H7 (cell line): Measurements from ENCODE around the gene PYROXD2. TPM values are rescaled to one million over a fixed set of nuclear protein-coding genes. Genes with fewer than 3 reads are reported as not detected.
"Not testable (repeated sequence)": the region's sequence is repeated elsewhere in the genome, so short reads cannot be mapped to it uniquely, and the experiment has no call there.

ENCODE experiments used
- DNase-seq: peaks from one replicate; pipeline ENCODE4 v3.0.0; 2012
- H3K27me3 ChIP-seq: 2 replicates; pipeline ENCODE4 v1.6.0; 2011; ENCODE audit warnings: mild to moderate bottlenecking, low read length; ENCODE audit not compliant: control insufficient read depth, insufficient read depth
- H3K36me3 ChIP-seq: replicated peaks from 2 replicates; pipeline ENCODE4 v1.5.1; 2011; ENCODE audit warnings: low read length; ENCODE audit not compliant: control insufficient read depth, insufficient read depth
- H3K4me3 ChIP-seq: 2 replicates; pipeline ENCODE4 v1.5.1; 2011; ENCODE audit warnings: low read depth, mild to moderate bottlenecking, control low read depth, low read length, moderate library complexity; ENCODE audit not compliant: insufficient read depth
- total RNA-seq: library from RNA; depleted of rRNA; stranded (reverse); fragments of >200 nt; shearing (Covaris generic); gene quantifications from 2 replicates; pipeline ENCODE4 v1.2.3, GENCODE V29; 2014

PYROXD2 gene
- total RNA-seq, 1 experiment from 2014 or later: 9.5 TPM

GRCh38 chr10:98397089-98397600, 17.8 kb downstream of the PYROXD2 start:
- Histone ChIP-seq H3K27me3 (no peaks in the 10 kb centered on the region), H3K4me3 (no peak overlapping the region), H3K36me3 (no peaks in the 10 kb centered on the region)
- DNase-seq: no peak

DNA sequence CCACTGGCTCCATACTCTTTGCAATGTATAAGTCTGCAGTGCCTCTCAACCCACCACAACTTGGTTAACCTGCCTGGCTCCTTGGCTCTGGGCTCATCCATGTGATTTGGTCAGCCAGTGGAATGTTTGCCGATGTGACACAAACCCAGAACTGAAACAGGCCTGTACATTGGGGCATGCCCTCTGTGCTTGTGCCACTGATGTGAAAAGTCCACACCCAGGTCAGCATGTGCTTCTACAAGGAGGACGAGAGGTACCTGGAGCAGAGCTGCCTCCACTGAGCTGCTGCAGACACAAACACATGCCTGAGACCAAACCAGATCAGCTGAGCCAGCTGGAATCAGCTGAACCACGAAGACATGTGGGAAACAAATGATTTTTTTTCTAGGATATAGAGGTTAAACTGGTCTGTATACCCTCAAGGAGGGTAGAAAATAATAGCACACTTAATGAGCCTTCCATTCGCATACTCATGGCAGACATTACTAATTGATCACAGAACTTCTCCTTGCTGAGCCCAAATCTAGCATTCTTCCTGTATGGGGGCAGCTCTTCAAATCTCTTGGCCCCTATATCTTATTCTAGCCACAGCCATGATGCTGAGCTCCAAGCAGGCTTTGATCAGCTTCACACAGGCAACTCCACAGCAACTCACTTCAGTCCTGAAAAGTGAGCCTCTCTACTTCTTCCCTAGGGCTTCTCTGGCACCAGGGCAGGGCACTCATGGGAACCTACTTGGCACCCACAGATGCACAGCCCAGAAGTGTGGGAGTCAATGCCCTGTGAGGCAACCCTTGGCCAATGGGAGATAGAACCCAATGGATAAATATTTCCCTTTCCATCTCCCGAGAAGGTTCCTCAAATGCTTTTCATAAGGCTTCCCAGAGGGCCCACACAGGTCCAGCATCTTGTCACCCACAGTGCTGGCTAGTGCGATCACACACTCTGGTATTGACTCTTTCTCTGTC, 18.6 kb downstream of the PYROXD2 start:
- H3K27me3 ChIP-seq: no peaks in the 10 kb centered on the region
- no peaks in the 10 kb centered on the region for H3K36me3 ChIP-seq
- H3K4me3 ChIP-seq: no peak overlapping the region
- DNase-seq: no peak

DNA sequence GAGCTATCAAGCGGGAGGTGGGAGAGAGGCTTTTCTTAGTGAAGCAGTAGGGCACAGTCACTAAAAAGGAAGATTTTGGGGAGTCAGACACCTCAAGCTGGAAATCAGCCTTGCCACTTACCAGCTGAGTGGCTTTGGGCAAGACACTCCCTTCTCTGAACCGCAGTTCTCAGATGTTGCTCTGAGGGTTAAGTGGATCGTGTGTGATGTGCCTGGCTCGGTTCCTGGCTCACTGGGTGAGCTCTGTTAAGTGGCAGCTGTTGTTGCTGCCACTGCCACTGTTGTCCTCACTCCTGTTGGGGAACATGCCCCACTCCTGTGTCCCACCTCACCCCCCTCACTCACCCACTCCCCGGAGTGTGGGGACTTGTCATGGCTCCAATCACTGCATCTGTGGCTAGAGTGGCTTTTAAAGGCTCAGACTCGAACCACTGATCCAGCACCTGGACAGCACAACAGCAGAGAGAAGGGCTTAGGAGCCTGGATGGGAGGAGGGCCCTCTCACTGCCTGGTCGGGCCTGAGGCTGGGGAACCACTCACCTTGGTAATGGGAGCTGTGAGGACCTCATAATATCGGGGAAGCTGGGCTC, 20.0 kb downstream of the PYROXD2 start:
- no peak for DNase-seq
- no peaks in the 10 kb centered on the region for H3K27me3 ChIP-seq

DNA sequence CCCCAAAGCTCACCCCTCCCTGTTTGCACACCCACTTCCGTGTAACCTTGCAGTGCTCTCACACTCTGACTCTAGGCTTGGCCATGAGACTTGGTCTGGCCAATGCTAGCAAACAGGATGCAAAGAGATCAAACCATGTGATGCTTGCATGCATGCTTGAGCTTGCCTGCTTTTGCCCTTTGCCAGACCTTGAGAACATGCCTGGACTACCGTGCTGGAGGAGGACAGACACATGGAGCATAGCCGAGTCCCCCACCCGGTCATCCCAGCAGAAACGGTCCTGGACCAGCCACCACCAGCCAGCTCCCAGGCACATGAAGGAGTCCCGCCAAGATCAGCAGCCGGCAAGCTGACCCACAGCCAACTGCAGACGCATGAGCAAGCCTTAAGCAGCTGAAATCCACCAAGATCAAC, 23.4 kb downstream of the PYROXD2 start:
- Histone ChIP-seq H3K36me3 (no peaks in the 10 kb centered on the region; the same call in 1 of the 2 replicates), H3K27me3 (no peaks in the 10 kb centered on the region), H3K4me3 (no peak overlapping the region)
- DNase-seq: no peak

More for the DNA sequence above, 20.0 kb downstream of the PYROXD2 start:
- no peak overlapping the region for H3K4me3 ChIP-seq
- no peaks in the 10 kb centered on the region for H3K36me3 ChIP-seq

DNA sequence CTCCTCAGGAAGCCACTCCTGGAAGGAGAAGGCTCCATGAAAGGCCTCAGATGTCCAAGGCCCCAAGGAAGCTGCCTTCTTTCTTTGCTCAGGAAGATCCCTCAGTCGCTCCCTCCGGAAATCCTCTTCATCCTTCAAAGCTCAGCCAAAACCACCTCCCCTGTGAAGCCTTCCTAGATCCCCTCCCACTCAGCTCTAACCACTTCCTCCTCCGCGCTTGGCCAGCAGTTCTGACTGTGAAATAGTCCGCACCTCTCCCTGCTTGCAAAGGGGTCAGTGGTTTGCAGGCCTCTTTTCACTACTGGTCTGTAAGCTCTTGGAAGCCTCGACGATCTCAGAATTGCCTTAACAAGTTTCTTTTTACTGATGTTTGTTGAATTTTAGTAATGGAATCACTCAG, 23.9 kb downstream of the PYROXD2 start:
- DNase-seq: no peak
- Histone ChIP-seq H3K36me3 (no peaks in the 10 kb centered on the region; the same call in 1 of the 2 replicates), H3K4me3 (no peak overlapping the region)

GRCh38 chr10:98390406-98390805, 24.6 kb downstream of the PYROXD2 start:
- DNase-seq: no peak
- H3K27me3 ChIP-seq: no peaks in the 10 kb centered on the region
- H3K36me3 ChIP-seq: no peaks in the 10 kb centered on the region; the same call in 1 of the 2 replicates
- H3K4me3 ChIP-seq: no peak overlapping the region

More for the DNA sequence above, 23.9 kb downstream of the PYROXD2 start:
- H3K27me3 ChIP-seq: no peaks in the 10 kb centered on the region

DNA sequence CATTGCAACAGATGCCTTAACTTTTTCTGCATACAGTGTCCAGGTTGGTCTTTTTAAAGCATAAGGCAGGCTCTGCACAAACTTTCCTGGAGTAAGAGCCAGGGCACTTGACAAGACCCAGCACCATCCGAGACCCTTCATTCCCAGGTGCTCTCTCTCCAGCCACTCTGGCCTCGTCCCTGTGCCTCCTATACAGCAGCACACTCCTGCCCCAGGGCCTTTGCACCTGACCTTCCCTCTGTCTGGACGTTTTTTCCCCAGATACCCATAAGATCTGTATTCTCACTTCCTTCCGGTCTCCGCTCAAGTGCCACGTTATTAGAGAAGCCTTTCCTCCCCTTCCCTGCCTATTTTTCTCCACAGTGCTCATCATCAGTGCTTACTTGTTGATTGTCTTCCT, 25.6 kb downstream of the PYROXD2 start:
- Histone ChIP-seq H3K27me3 (no peaks in the 10 kb centered on the region), H3K4me3 (no peak overlapping the region), H3K36me3 (no peaks in the 10 kb centered on the region; the same call in 1 of the 2 replicates)
- no peak for DNase-seq

DNA sequence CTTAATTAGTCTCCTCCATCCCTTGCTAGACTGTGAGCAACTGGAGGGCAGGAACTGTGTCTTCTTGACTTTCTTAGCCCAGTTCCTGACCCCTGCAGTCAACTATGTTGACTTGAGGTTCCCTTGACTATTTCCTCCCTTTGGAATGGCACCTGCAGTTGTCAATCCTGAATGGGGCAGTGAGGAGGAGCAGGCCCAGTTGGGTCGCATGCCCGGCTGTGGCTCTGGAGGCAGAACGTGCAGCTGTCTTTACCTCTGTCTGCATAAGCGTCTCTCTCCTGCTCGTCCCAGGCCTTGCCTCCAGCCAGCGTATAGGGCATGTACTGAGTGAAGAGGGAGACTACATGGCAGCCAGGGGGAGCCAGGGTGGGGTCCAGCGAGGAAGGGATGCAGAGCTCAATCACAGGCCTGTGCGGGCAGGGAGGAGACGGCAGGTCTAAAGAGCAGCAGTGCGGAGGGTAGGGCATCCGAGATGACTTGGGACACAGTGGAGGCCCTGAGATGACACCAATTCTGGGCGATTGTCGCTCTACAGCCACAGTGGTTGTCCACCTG, 26.8 kb downstream of the PYROXD2 start:
- H3K27me3 ChIP-seq: no peaks in the 10 kb centered on the region
- DNase-seq: peak; percentile 74
- H3K36me3 ChIP-seq: no peaks in the 10 kb centered on the region; the same call in 1 of the 2 replicates
- H3K4me3 ChIP-seq: no peak overlapping the region

DNA sequence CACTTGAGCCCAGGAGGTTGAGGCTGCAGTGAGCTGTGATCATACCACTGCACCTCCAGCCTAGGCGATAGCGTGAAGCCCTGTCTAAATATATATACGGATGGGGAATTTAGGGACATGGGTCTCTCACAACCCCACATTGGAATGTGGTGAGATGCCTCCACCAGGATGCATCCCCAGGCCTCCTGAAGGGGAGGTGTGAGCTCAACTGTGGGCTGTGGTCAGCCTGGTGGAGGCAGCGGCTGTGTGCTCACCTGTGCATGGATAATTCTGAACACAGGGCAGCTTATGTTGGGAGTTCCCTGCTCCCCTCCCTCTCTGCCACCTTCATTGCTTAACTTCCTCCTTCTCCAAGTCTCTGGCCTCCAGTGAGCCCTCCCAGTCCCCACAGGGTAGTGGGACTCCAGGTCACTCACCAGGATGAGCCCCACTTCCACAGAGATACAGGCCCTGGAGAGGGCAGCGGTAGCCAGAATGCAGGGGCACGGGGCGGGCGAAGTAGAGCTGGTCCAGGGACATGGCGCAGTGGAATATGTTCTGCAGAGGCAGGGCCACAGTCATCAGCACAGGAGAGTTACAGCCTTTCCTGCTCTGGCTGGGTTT, 30.4 kb downstream of the PYROXD2 start:
- H3K27me3 ChIP-seq: no peaks in the 10 kb centered on the region
- DNase-seq: no peak
- H3K4me3 ChIP-seq: no peak overlapping the region
- H3K36me3 ChIP-seq: no peaks in the 10 kb centered on the region; the same call in 1 of the 2 replicates

GRCh38 chr10:98383869-98384268, 31.1 kb downstream of the PYROXD2 start:
- no peak overlapping the region for H3K4me3 ChIP-seq
- H3K27me3 ChIP-seq: no peaks in the 10 kb centered on the region
- no peak for DNase-seq
- no peaks in the 10 kb centered on the region; the same call in 1 of the 2 replicates for H3K36me3 ChIP-seq

DNA sequence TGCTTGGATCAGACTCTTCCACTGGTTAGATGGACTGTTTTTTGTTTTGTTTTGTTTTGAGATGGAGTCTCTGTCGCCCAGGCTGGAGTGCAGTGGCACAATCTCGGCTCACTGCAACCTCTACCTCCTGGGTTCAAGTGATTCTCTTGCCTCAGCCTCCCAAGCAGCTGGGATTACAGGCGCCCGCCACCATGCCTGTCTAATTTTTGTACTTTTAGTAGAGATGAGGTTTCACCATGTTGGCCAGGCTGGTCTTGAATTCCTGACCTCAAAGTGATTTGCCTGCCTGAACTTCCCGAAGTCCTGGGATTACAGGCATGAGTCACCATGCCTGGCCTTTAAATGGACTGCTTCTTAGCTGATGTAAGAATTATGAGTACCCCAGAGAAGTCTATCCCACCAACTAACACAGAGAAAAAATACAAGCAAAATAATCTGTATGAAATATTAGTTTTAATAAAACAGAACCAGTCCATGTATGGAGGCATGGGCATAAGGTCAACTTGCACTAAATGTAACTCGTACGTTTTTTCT, 31.8 kb downstream of the PYROXD2 start:
- not testable (repeated sequence) for H3K27me3 ChIP-seq, DNase-seq

GRCh38 chr10:98382691-98383101, 32.3 kb downstream of the PYROXD2 start:
- Histone ChIP-seq H3K27me3 (no peaks in the 10 kb centered on the region), H3K36me3 (no peaks in the 10 kb centered on the region; the same call in 1 of the 2 replicates), H3K4me3 (no peak overlapping the region)
- DNase-seq: no peak

More for the DNA sequence above, 31.8 kb downstream of the PYROXD2 start:
- H3K4me3 ChIP-seq, H3K36me3 ChIP-seq: not testable (repeated sequence)

GRCh38 chr10:98380493-98381339, 34.3 kb downstream of the PYROXD2 start:
- Histone ChIP-seq H3K36me3 (no peaks in the 10 kb centered on the region; the same call in 1 of the 2 replicates), H3K27me3 (no peaks in the 10 kb centered on the region), H3K4me3 (no peak overlapping the region)
- no peak for DNase-seq
